Karpas-422 (cell line): ENCODE measurements around the gene OXER1. TPM values are rescaled to one million over a fixed set of nuclear protein-coding genes. Genes with fewer than 3 reads are reported as not detected.

Experiments
- DNase-seq: peaks from one replicate; pipeline ENCODE4 v3.0.0-alpha.2; 2015
- H2AFZ ChIP-seq: fragments of 200-600 bp; sonication (generic); 2 replicates; pipeline ENCODE4 v1.6.1; 2014; ENCODE audit warnings: antibody characterized with exemption, low read length, mixed read lengths
- H3K27ac ChIP-seq: fragments of 200-600 bp; sonication (generic); 2 replicates; pipeline ENCODE4 v1.5.1; 2014; ENCODE audit warnings: mild to moderate bottlenecking, low read length, moderate library complexity
- H3K27me3 ChIP-seq: fragments of 200-600 bp; sonication (generic); 2 replicates; pipeline ENCODE4 v1.6.1; 2014; ENCODE audit warnings: low read length, mixed read lengths
- H3K36me3 ChIP-seq: fragments of 200-600 bp; sonication (generic); 2 replicates; pipeline ENCODE4 v1.6.1; 2014; ENCODE audit warnings: low read length, mixed read lengths; ENCODE audit not compliant: insufficient read depth
- H3K4me1 ChIP-seq: fragments of 200-600 bp; sonication (generic); 2 replicates; pipeline ENCODE4 v1.6.1; 2014; ENCODE audit warnings: mild to moderate bottlenecking, low read length, mixed read lengths
- H3K4me2 ChIP-seq: fragments of 200-600 bp; sonication (generic); 2 replicates; pipeline ENCODE4 v1.6.1; 2014; ENCODE audit warnings: low read length, low read depth, mild to moderate bottlenecking; ENCODE audit not compliant: poor library complexity, severe bottlenecking
- H3K4me3 ChIP-seq: fragments of 200-600 bp; sonication (generic); 2 replicates; pipeline ENCODE4 v1.5.1; 2014; ENCODE audit warnings: mild to moderate bottlenecking, antibody characterized with exemption, low read length, mixed read lengths
- H3K79me2 ChIP-seq: fragments of 200-600 bp; sonication (generic); 2 replicates; pipeline ENCODE4 v1.6.1; 2014; ENCODE audit warnings: mild to moderate bottlenecking, low read length, mixed read lengths
- H3K9ac ChIP-seq: fragments of 200-600 bp; sonication (generic); 2 replicates; pipeline ENCODE4 v1.6.0; 2014; ENCODE audit warnings: low read length
- H3K9me2 ChIP-seq: fragments of 200-600 bp; sonication (generic), shearing (Covaris generic); replicated peaks from 2 replicates; pipeline ENCODE4 v1.6.0; 2014; ENCODE audit warnings: mild to moderate bottlenecking, low read length, moderate library complexity; ENCODE audit not compliant: insufficient read depth
- H3K9me3 ChIP-seq: fragments of 300-700, 200-600 bp; sonication (generic); 2 replicates; pipeline ENCODE4 v1.6.1; 2014; ENCODE audit warnings: low read length, mixed read lengths
- H4K20me1 ChIP-seq: fragments of 200-600 bp; sonication (generic); 2 replicates; pipeline ENCODE4 v1.6.1; 2014; ENCODE audit warnings: mild to moderate bottlenecking, antibody characterized with exemption, low read length, low read depth; ENCODE audit not compliant: insufficient read depth
- total RNA-seq: library from RNA; depleted of rRNA; stranded (reverse); fragments of >200 nt; shearing (Covaris generic); gene quantifications from 2 replicates; pipeline ENCODE4 v1.2.3, GENCODE V29; 2014; ENCODE audit warnings: low replicate concordance

OXER1 gene
- total RNA-seq, 1 experiment from 2014 or later = not detected

DNA sequence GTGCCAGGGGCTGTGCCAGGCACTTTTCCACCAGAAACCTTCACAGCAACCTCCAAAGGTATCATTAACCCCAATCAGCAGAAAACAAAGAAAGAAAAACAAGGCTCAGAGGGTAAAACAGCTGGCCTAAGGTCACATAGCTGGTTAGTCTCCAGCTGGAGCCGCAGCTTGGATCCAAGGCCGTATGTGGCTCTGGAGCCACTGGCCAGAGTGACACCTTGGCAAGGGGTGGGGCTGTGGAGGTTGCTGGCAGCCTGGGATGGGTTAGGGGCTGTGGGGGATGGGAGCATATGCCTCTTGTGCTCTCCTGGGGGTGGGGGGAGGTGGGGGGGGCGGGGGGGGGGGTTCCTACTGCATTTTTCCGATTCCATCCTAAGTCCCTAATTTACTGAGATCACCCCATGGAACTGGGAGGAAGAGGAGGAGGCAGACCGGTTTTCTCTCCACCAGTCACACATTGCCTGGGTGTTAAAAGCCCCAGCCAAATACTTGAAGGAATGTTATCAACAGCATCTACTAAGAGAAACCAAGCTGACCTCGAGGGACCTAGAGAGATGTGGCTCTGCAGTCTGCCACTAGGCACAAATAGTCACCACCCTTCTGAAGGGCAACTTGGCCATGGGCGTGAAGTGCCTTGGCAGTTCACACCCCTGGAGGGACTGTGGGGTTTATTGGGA lies 20.4 kb upstream of the OXER1 start:
- no peak overlapping the region for H3K4me3 ChIP-seq
- H3K4me1 ChIP-seq = no peaks in the 10 kb centered on the region
- no peak overlapping the region for H3K9ac ChIP-seq
- H3K9me2 ChIP-seq = no peaks in the 10 kb centered on the region
- no peak overlapping the region for H3K4me2 ChIP-seq
- DNase-seq = no peak
- H3K36me3 ChIP-seq = no peaks in the 10 kb centered on the region
- no peaks in the 10 kb centered on the region for H3K79me2 ChIP-seq
- H3K27ac ChIP-seq = no peak overlapping the region
- H3K9me3 ChIP-seq = no peaks in the 10 kb centered on the region
- H4K20me1 ChIP-seq = no peaks in the 10 kb centered on the region
- H2AFZ ChIP-seq = no peak overlapping the region
- H3K27me3 ChIP-seq = no peaks in the 10 kb centered on the region

DNA sequence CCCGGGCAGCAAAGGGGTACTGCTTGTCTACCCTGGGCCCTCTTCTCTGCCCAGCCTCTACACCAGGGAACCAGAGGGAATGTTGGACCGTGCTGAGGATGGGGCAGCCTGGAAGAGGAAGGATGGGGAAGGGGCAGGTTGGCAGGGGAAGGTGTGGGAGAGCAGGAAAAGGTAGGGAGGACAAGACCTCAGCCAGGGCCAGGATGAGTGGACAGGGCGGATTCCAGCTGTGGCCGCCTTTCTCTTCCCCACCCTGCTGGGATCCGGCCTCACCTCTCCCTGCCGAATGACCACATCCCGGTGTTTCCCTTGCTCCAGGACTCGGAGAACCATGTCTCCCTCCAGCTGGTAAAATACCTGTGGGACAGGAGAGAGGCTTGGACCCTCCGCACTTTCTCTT lies 19.6 kb upstream of the OXER1 start:
- Histone ChIP-seq H3K9ac (no peak overlapping the region), H2AFZ (no peak overlapping the region), H3K9me3 (no peaks in the 10 kb centered on the region), H3K4me1 (no peaks in the 10 kb centered on the region), H3K79me2 (no peaks in the 10 kb centered on the region), H3K27ac (no peak overlapping the region), H3K4me2 (no peak overlapping the region), H3K4me3 (no peak overlapping the region), H3K36me3 (no peaks in the 10 kb centered on the region), H3K27me3 (no peaks in the 10 kb centered on the region), H3K9me2 (no peaks in the 10 kb centered on the region), H4K20me1 (no peaks in the 10 kb centered on the region)
- no peak for DNase-seq

GRCh38 chr2:42781181-42781580 lies 17.2 kb upstream of the OXER1 start:
- Histone ChIP-seq H3K36me3 (peaks cover 2% of the 10 kb centered on the region; the same call in 1 of the 2 replicates), H2AFZ (no peak overlapping the region), H3K4me2 (no peak overlapping the region), H3K27ac (no peak overlapping the region), H3K9ac (no peak overlapping the region), H3K9me3 (no peaks in the 10 kb centered on the region; the same call in 1 of the 2 replicates), H3K27me3 (no peaks in the 10 kb centered on the region), H3K9me2 (no peaks in the 10 kb centered on the region), H4K20me1 (no peaks in the 10 kb centered on the region), H3K79me2 (no peaks in the 10 kb centered on the region), H3K4me3 (no peak overlapping the region), H3K4me1 (no peaks in the 10 kb centered on the region)
- DNase-seq = no peak

- no peak overlapping the region for H2AFZ ChIP-seq
- H3K27me3 ChIP-seq = no peaks in the 10 kb centered on the region
- peaks cover 2% of the 10 kb centered on the region; the same call in 1 of the 2 replicates for H3K36me3 ChIP-seq
- no peaks in the 10 kb centered on the region for H4K20me1 ChIP-seq
- H3K27ac ChIP-seq = no peak overlapping the region
- H3K4me1 ChIP-seq = no peaks in the 10 kb centered on the region
- no peak for DNase-seq
- no peaks in the 10 kb centered on the region for H3K9me2 ChIP-seq
- H3K4me2 ChIP-seq = no peak overlapping the region
- H3K4me3 ChIP-seq = no peak overlapping the region
- H3K9ac ChIP-seq = no peak overlapping the region
- H3K79me2 ChIP-seq = no peaks in the 10 kb centered on the region
- no peaks in the 10 kb centered on the region; the same call in 1 of the 2 replicates for H3K9me3 ChIP-seq
Measured at GRCh38 chr2:42777883-42778805, 14.2 kb upstream of the OXER1 start.

GRCh38 chr2:42775810-42776209 lies 11.9 kb upstream of the OXER1 start:
- H3K79me2 ChIP-seq = no peaks in the 10 kb centered on the region
- H3K4me3 ChIP-seq = no peak overlapping the region
- no peak for DNase-seq
- H3K27me3 ChIP-seq = no peaks in the 10 kb centered on the region
- H3K9me2 ChIP-seq = no peaks in the 10 kb centered on the region
- no peaks in the 10 kb centered on the region for H4K20me1 ChIP-seq
- no peak overlapping the region for H3K9ac ChIP-seq
- no peaks in the 10 kb centered on the region for H3K4me1 ChIP-seq
- H3K36me3 ChIP-seq = peaks cover 2% of the 10 kb centered on the region; the same call in 1 of the 2 replicates
- H3K27ac ChIP-seq = no peak overlapping the region
- H3K4me2 ChIP-seq = no peak overlapping the region
- no peaks in the 10 kb centered on the region; the same call in 1 of the 2 replicates for H3K9me3 ChIP-seq
- no peak overlapping the region for H2AFZ ChIP-seq

- no peak overlapping the region for H2AFZ ChIP-seq
- H3K36me3 ChIP-seq = peaks cover 2% of the 10 kb centered on the region; the same call in 1 of the 2 replicates
- H3K4me2 ChIP-seq = no peak overlapping the region
- no peak overlapping the region for H3K9ac ChIP-seq
- H3K27me3 ChIP-seq = no peaks in the 10 kb centered on the region
- H4K20me1 ChIP-seq = no peaks in the 10 kb centered on the region
- H3K9me3 ChIP-seq = no peaks in the 10 kb centered on the region; the same call in 1 of the 2 replicates
- no peaks in the 10 kb centered on the region for H3K4me1 ChIP-seq
- H3K4me3 ChIP-seq = no peak overlapping the region
- DNase-seq = no peak
- no peaks in the 10 kb centered on the region for H3K79me2 ChIP-seq
- no peaks in the 10 kb centered on the region for H3K9me2 ChIP-seq
- H3K27ac ChIP-seq = no peak overlapping the region
Measured at GRCh38 chr2:42775186-42775585, 11.3 kb upstream of the OXER1 start.

DNA sequence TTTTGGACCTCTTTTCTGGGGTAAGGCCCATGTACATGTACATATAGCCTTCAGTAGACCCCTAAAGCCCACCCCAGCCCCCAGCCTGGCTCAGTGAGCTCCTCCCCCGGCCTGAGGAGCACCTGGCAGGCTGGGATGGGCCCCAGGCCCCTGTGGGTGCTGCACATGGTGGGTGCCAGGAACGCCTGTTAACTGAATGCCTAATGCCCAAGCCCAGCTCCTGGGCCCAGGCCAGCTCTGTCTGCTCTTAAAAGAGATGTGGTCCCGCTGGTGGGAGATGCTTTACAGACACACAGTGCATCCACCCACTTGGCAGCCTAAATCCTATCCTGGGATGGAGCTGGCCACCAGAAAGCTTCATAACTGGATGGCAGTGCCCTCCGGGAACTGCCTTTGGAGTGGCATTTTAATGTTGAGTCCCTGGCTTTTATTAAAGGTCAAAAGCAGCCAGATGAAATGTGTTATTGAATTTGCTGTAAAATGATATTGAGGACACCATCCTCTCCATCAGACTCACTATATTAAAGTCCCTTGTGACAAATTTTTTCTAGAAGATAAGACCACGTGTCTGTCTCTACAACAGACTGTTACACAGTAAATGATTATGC lies 7.7 kb upstream of the OXER1 start:
- Histone ChIP-seq H3K9ac (no peak overlapping the region), H3K27me3 (no peaks in the 10 kb centered on the region), H3K9me3 (no peaks in the 10 kb centered on the region; the same call in 1 of the 2 replicates), H3K79me2 (no peaks in the 10 kb centered on the region), H3K4me1 (no peaks in the 10 kb centered on the region), H3K36me3 (no peaks in the 10 kb centered on the region), H4K20me1 (no peaks in the 10 kb centered on the region), H2AFZ (no peak overlapping the region), H3K27ac (no peak overlapping the region), H3K4me3 (no peak overlapping the region), H3K4me2 (no peak overlapping the region), H3K9me2 (no peaks in the 10 kb centered on the region)
- no peak for DNase-seq
